Right lung (tissue), 10 donors: ENCODE results near the gene ACRV1. TPM values are rescaled to one million over a fixed set of nuclear protein-coding genes. Genes with fewer than 3 reads are reported as not detected.
"Not testable (repeated sequence)": the region's sequence is repeated elsewhere in the genome, so short reads cannot be mapped to it uniquely, and the experiment has no call there.

Source experiments
- DNase-seq, 2 donors: peaks; one replicate each; pipeline ENCODE4 v3.0.0-alpha.2; 2013
- long read RNA-seq, 8 donors: transcript quantifications; one replicate each; lab custom pipeline, GENCODE V29; 2026
- polyA plus RNA-seq, 5 donors: library from polyadenylated mRNA; unstranded; fragments of 120-200 nt; gene quantifications; one replicate each; pipeline versions ENCODE4 v1.2.1 to v1.2.3, GENCODE V29; 2013; ENCODE audit warnings: inconsistent platforms in 1 of 5, low replicate concordance in 1 of 5; ENCODE audit not compliant: insufficient read length in 5 of 5, insufficient read depth in 1 of 5

ACRV1 gene, protein sequence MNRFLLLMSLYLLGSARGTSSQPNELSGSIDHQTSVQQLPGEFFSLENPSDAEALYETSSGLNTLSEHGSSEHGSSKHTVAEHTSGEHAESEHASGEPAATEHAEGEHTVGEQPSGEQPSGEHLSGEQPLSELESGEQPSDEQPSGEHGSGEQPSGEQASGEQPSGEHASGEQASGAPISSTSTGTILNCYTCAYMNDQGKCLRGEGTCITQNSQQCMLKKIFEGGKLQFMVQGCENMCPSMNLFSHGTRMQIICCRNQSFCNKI
- 1 to 10 TPM in 2 of 5 donors, under 1 TPM in 3; 0.51 to 1.3 (median 0.78) TPM for polyA plus RNA-seq
- long read RNA-seq, donor 1, result 0 reads
- long read RNA-seq, donor 2, result 0 reads
- long read RNA-seq, donor 3, partial matches to known transcripts, result 173 of 173 reads
- long read RNA-seq, donor 3, other reads (novel, unspliced or antisense), result 0 of 173 reads
- long read RNA-seq, donor 4, result 0 reads
- long read RNA-seq, donor 5, result 0 reads
- long read RNA-seq, donor 6, result 0 reads
- long read RNA-seq, donor 7, result 0 reads
- long read RNA-seq, donor 8, result 0 reads

DNA sequence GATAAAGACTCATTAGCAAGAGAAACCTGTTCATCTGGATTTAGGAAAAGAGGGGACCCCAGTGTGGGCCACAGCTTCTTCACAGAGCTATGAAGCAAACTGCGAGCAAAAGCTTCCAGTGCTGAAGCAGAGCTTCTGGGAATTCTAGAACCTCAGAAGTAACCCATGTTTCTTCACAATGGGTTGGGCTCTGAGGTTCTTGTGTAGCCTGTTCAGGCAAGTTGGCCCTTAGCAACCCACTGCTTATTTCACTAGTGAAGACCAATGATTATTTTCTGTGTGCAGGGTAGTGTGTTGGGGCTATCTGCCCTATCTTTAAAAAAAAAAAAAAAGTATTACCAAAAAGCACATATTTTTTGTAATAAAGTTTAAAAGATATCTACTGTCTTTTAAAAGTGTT is at the start of gene ACRV1:
Gene ACRV1 (minus strand): TSS at position 101 of the 400 bp plus-strand sequence. CDS start 67 bp downstream, at position 34.
- DNase-seq, result no peak

- DNase-seq, result no peak
Observed at GRCh38 chr11:125728969-125729368, 48.3 kb upstream of the ACRV1 start.

DNA sequence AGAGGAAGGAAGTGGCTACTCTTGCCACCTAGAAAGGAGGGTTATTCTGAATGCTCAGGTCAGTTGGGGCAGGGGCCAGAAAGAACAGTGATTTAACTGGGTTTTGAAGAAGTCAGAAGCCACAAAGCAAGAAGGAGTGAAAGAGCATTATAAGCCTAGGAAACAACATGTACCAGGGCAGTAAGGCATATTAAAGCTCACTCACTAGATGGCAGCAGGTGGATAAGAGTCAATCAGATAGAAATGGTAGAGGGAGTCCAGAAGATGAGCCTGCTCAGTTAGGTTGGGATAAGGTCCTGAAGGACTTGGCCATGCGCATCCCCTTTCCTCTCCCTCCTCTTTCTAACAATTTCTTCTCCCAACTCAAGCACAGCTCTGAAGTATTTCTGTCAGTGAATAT is 43.5 kb upstream of the ACRV1 start:
- DNase-seq, result no peak

GRCh38 chr11:125720781-125721180 is 40.1 kb upstream of the ACRV1 start:
- DNase-seq, result no peak

DNA sequence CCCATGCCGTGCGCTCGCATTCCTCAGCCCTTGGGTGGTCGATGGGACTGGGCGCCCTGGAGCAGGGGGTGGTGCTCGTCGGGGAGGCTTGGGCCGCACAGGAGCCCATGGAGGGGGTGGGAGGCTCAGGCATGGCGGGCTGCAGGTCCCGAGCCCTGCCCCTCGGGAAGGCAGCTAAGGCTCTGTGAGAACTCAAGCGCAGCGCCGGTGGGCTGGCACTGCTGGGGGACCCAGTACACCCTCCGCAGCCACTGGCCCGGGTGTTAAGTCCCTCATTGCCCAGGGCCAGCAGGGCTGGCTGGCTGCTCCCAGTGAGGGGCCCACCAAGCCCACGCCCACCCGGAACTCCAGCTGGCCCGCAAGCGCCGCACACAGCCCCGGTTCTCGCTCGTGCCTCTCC is 24.0 kb upstream of the ACRV1 start:
- DNase-seq, result not testable (repeated sequence)

DNA sequence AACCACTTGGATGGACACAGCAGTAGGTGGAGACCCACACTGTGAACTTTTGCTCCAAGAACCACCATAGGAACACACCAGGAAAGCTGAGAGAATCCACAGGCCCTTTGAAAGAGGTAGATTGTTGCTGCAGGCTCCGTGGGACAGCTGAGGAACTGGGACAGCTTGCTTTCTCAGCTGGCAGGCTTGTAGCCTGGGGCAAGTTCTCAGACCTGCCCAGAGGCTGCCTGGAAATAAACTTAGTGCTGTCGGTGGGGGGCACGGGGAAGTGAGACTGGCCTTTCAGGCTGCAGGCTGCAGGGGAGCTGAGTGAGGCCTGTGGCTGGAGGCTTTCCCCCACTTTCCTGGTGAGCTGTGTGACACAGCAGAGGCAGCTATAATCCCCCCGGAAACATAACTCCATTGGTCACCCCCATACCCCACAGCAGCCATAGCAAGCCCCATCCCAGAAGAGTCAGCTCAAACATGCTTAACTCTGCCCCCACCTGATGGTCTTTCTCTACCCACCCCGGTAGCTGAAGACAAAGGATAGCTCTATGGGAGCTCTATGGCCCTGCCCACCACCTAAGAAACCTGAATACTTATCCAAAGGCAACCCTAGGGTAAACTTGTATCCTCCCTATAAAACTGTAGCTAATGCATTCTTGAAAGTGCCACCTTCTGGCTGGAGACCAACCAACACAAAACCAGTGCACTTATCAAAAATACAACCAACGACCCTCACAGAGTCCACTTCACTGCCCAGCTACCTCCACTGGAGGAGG is 21.4 kb upstream of the ACRV1 start:
- DNase-seq, result no peak

- DNase-seq, result no peak
Observed at GRCh38 chr11:125701018-125701610, 20.5 kb upstream of the ACRV1 start.

- no peak for DNase-seq
Observed at GRCh38 chr11:125694951-125695350, 14.3 kb upstream of the ACRV1 start.

DNA sequence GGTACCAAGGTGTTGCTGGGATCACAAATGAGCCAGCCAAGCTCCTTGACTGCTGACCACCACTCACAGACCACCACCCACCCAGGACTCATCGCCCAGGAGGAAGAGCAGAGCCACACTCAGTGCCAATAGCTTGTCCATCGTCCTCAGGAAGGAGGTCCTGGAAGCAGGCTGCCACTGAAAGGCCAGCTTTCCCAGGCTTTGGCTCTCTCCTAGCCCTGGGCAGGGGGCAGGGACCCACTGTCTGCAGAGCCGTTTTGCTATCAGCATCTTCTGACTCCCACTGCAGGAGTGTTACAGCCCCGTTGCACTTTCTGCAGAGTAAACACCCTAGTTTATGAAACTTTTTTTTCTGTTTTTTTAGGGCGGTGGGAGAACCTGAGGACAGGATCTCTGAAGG is 12.2 kb upstream of the ACRV1 start:
- DNase-seq, result no peak

GRCh38 chr11:125690006-125690405 is 9.4 kb upstream of the ACRV1 start:
- no peak for DNase-seq

GRCh38 chr11:125689274-125689859 is 8.7 kb upstream of the ACRV1 start:
- no peak for DNase-seq

DNA sequence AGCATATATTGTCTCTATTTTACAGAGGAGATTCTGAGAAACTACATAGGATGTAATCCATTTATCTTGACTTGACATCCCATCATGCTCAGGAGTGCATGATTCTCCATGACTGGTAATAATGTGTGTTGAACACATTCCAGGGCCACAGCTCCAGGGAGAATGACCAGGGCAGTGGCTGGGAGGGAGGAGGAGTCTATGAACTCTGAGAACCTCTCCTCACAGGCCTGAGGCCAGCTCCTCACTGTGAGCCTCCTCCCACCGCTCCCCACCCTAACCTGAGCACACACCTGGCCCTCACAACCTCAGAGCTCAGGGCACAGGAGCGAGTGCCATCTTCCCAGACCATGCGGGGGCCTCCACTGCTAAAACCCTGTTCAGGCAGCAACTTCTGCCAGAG is 8.0 kb upstream of the ACRV1 start:
- DNase-seq, result no peak

- DNase-seq, result no peak
Observed at GRCh38 chr11:125688066-125688465, 7.4 kb upstream of the ACRV1 start.

DNA sequence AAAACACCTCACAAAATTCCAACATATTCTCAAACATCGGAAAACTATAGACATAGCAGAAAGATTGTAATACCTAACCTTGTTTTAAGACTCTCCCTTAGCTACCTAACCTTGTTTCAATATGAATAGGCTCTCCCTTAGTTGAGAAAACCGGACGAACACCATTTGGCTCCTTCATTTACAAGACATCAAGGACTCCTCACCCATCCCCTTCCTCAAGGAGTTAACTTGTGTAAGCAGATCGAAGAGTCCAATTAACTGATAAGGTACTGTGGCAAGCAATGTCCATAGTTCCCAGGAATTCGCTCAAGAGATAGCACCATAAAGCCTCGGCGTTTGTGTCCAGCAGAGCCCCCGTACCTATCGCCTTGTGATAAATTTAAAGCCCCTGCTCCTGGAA is 4.6 kb upstream of the ACRV1 start:
- no peak for DNase-seq

- DNase-seq, result no peak
Observed at GRCh38 chr11:125679837-125680236, 810 bp downstream of the ACRV1 start.

- DNase-seq, result no peak
Observed at GRCh38 chr11:125679397-125679796, 1.2 kb downstream of the ACRV1 start.

- no peak for DNase-seq
Observed at GRCh38 chr11:125675196-125675595, 5.5 kb downstream of the ACRV1 start.

GRCh38 chr11:125674210-125674609 is 6.4 kb downstream of the ACRV1 start:
- DNase-seq, result no peak

DNA sequence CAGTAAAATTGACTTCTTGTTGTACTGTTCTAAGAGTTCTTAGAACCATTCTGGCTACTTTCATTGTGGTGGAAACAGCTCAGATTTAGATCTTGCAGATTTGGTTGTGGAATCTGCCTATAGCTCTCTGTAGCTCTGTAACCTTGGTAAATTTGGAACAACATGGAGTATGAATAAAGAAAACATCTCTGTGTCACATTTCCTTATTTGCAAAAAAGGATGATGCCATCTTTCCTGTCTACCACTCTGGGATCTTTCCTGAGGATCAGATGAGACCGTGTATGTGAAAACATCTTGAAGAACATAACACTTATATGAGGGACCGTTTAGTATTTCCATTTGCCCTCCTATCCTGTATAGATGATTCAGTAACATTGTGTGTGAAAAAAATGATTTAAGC is 9.1 kb downstream of the ACRV1 start:
- DNase-seq, result no peak

DNA sequence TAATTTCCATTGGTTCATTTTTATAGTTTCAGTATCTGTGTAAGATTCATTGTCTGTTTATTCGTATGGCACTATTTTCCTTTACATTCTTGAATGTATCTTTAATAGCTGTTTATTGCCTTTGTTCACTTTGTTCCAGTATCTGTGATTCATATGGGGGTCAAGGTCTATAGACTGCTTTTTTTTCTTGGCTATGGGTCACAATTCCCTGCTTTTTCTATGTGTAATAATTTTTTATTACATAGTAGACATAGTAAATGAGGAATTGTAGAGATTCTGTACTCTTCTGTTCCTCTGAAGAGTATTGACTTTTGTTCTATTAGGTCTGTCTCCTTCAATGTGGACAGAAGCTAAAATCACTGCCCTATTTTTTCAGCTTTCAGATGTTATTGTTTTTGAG is 10.5 kb downstream of the ACRV1 start:
- DNase-seq, result no peak

- no peak for DNase-seq
Observed at GRCh38 chr11:125667151-125667550, 13.5 kb downstream of the ACRV1 start.

DNA sequence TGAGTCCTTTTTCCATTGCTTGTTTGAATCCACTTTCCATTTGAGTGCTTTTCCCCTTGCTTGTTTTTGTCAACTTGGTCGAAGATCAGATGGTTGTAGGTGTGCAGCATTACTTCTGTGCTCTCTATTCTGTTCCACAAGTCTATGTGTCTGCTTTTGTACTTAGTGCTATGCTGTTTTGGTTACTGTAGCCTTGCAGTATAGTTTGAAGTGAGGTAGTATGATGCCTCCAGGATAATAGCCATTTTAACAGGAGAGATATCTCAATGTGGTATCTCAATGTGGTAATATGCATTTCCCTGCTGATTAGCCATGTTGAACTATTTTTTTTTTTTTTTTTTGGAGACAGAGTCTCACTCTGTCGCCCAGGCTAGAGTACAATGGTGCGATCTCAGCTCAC is 16.7 kb downstream of the ACRV1 start:
- no peak for DNase-seq
